Natural killer cell treated with Interleukin-12 subunit alpha and Interleukin-12 subunit beta and Interleukin-15 and Interleukin-18, amount 100 ng/mL, for 72 hours (primary cell): ENCODE data around the gene TMEM116. TPM values are rescaled to one million over a fixed set of nuclear protein-coding genes. Genes with fewer than 3 reads are reported as not detected.
"Not testable (repeated sequence)": the region's sequence is repeated elsewhere in the genome, so short reads cannot be mapped to it uniquely, and the experiment has no call there.

Experiments
- ATAC-seq, 2 donors: fragments of 150-1000 bp; cut with Tn5 transposase in 1 of 2; sonication (Bioruptor Pico), chemical (Tn5 transposase) in 1 of 2; 2 replicates each; pipeline ENCODE4 v1.10.0; 2021
- DNase-seq: peaks from one replicate; pipeline ENCODE4 v3.0.0; 2022; ENCODE audit warnings: low spot score
- H3K27ac Mint-ChIP-seq, 2 donors: 1 replicate in 1 of 2; 2 replicates in 1 of 2; pipeline ENCODE4 v1.8.0; 2022; ENCODE audit warnings: mixed read lengths in 2 of 2, mild to moderate bottlenecking in 1 of 2, moderate library complexity in 1 of 2
- H3K27me3 Mint-ChIP-seq, 2 donors: 1 replicate in 1 of 2; 2 replicates in 1 of 2; pipeline ENCODE4 v1.8.0; 2022; ENCODE audit warnings: mixed read lengths in 2 of 2
- H3K36me3 Mint-ChIP-seq: one replicate; pipeline ENCODE4 v1.8.0; 2022; ENCODE audit warnings: mixed read lengths
- H3K4me1 Mint-ChIP-seq, 2 donors: 1 replicate in 1 of 2; 2 replicates in 1 of 2; pipeline ENCODE4 v1.8.0; 2022; ENCODE audit warnings: low read depth in 2 of 2, mixed read lengths in 2 of 2, mild to moderate bottlenecking in 1 of 2
- H3K4me3 Mint-ChIP-seq: one replicate; pipeline ENCODE4 v1.8.0; 2022; ENCODE audit warnings: mixed read lengths
- H3K9me3 Mint-ChIP-seq: 2 replicates; pipeline ENCODE4 v1.8.0; 2022; ENCODE audit warnings: mixed read lengths
- total RNA-seq, 2 donors: library from RNA; stranded (reverse); gene quantifications; one replicate each; pipeline ENCODE4 v1.2.3, GENCODE V29; 2022

Gene TMEM116
- total RNA-seq, result 10 to 100 TPM in 1 of 2 donors, 1 to 10 TPM in 1; 6.2 to 17.3 TPM

DNA sequence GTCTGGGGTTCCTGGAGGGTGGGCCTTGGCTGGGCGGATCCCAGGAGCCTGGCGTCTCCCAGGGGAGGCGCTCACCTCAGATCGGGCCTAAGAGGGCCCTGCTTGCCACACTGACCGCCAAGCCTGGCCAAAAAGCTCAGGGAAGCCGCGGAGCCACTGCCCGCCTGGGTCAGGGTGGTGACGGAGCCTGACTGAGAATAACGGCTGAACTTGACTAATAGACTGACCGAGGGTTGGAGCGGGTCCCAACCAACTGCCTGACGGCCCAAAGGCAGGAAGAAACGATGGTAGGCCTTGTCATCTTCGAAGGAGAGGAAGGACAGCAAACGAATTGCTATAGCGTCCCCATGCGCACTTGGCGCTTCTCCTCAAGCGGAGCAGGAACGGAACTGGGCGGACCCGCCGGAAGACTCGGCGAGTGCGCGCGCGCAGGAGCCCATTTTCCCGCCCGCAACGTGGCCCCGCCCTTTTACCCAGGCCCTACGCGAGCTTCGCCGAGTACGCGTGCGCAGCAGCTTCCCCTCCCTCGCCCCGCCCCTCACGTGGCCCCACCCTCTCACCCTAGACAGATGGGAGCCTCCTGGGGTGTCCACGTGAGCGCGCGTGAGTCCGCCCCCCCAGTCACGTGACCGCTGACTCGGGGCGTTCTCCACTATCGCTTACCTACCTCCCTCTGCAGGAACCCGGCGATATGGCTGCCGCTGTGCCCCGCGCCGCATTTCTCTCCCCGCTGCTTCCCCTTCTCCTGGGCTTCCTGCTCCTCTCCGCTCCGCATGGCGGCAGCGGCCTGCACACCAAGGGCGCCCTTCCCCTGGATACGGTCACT lies at the start of gene TMEM116, which contains the start of gene ERP29:
Gene TMEM116, minus strand, starts transcription at position 391 of the 826 bp plus-strand sequence. CDS start 7,895 bp downstream, outside the sequence.
Gene ERP29, plus strand, starts transcription at position 652 of the 826 bp plus-strand sequence. Its CDS starts 40 bp downstream, at position 692.
- peak within 1 kb of the TSS; percentile 84 for H3K4me3 Mint-ChIP-seq
- peak within 1 kb of the TSS; percentile 96 to 97 for H3K27ac Mint-ChIP-seq
- H3K4me1 Mint-ChIP-seq, result peaks cover 38% of the 10 kb centered on the region in 2 donors
- ATAC-seq (peak; percentile 92 to 94), DNase-seq (peak; percentile 98)
- no peaks in the 10 kb centered on the region for H3K27me3 Mint-ChIP-seq
- H3K36me3 Mint-ChIP-seq, result peaks cover 9% of the 10 kb centered on the region
- H3K9me3 Mint-ChIP-seq, result no peaks in the 10 kb centered on the region

DNA sequence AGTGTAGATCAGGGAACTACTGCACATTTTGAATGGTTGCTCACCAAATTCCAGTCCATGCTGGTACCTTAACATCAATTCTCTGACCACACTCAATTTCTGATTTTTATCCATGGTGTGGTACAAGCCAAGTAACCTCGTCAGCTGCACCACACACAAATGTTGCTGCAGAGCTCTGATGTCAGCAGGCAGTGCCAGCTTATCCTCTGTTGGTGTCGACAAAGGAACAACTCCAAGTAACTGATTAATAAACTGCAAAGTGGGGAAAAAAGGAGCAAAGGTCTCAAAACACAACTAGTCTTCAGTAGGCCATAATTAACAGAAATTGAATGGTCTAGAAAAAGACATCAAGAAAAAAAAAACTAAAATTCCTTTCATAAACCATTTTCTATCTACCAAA lies 48.2 kb upstream of the TMEM116 start:
- Mint-ChIP-seq H3K4me3 (no peak overlapping the region), H3K9me3 (no peaks in the 10 kb centered on the region), H3K27me3 (no peaks in the 10 kb centered on the region), H3K4me1 (no peaks in the 10 kb centered on the region), H3K27ac (no peak overlapping the region), H3K36me3 (peaks cover 6% of the 10 kb centered on the region)
- ATAC-seq (no peak), DNase-seq (no peak)

DNA sequence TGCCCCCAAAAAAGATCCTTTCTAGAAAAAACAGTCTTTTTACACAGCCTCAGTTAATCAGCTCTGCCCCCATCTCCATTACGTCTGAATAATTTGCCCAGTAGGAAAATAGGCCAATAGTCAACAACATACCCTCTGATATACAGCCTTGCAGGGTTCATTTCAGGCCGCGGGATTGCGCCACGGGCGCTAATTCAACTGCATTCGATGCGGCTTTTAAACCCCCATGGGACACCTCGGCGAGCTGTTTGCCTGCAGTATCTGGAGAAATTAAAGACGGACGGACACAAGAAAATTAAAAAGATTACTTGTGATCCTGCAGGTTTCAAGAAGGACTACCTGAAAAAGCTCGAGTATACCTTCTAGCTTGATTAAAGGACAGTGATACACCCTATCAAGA lies 36.4 kb upstream of the TMEM116 start:
- ATAC-seq (no peak), DNase-seq (no peak)
- Mint-ChIP-seq H3K4me3 (no peak overlapping the region), H3K27ac (no peak overlapping the region), H3K27me3 (no peaks in the 10 kb centered on the region), H3K36me3 (peaks cover 32% of the 10 kb centered on the region), H3K4me1 (no peaks in the 10 kb centered on the region), H3K9me3 (no peaks in the 10 kb centered on the region)

DNA sequence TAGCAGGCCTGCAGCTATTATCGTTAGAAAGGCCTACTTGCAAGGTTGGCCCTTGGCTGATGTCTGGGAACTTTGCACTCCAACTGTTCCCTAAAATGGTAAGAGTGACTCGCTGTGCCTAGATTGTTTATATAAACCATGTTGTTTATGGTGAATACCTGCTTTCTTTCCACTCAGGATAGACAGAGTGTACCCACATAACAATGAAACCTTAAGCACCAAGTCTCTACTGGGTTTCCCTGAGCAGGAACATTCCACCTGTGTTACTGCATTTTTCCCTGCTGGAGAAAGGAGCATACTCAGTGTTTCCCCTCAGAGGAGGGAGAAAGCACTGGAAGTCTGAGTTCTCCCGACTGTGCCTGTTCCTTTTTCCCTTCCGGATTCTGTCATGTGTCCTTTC lies 33.0 kb upstream of the TMEM116 start:
- no peak overlapping the region for H3K27ac Mint-ChIP-seq
- no peaks in the 10 kb centered on the region for H3K9me3 Mint-ChIP-seq
- no peaks in the 10 kb centered on the region for H3K27me3 Mint-ChIP-seq
- ATAC-seq, result no peak
- H3K36me3 Mint-ChIP-seq, result peaks cover 21% of the 10 kb centered on the region
- H3K4me3 Mint-ChIP-seq, result no peak overlapping the region
- DNase-seq, result no peak
- no peaks in the 10 kb centered on the region for H3K4me1 Mint-ChIP-seq

DNA sequence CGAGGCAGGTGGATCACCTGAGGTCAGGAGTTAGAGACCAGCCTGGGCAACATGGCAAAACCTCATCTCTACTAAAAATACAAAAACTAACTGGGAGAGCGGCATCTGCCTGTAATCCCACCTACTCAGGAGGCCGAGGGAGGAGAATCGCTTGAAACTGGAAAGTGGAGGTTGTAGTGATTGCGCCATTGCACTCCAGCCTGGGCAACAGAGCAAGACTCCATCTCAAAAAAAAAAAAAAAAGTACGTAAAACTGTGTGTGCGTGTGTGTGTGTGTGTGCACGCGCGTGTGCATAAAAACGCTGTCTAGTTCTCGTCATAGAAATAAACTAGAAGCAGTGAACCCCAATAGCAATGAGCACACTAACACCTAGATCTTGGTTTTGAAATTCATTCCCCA lies 23.6 kb upstream of the TMEM116 start:
- DNase-seq, H3K9me3 Mint-ChIP-seq, H3K4me3 Mint-ChIP-seq, H3K27me3 Mint-ChIP-seq, H3K27ac Mint-ChIP-seq, ATAC-seq, H3K4me1 Mint-ChIP-seq: not testable (repeated sequence)
- H3K36me3 Mint-ChIP-seq, result peaks cover 30% of the 10 kb centered on the region

DNA sequence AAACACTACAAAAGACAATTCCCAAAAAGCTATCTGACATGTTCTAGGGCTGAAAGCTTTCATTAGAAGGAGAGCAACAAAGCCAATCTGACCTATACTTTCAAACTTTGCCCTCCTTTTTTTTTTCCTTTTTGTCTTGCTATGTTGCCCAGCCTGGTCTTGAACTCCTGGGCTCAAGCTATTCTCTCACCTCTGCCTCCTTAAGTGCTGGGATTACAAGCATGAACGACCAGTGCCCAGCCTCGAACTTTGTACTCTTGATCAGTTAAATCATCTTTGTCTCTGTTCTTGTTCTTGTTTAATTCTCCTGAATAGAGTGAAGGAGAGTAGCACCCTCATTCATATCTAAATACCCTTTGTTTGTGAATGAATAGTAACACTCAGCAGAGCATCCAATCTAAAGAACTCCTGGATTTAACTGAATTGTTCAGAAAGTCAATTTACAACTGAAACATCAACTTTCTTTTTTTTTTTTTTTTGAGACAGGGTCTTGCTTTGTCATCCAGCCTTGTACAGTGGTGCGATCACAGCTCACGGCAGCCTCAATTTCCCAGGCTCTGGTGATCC lies 22.3 kb upstream of the TMEM116 start:
- no peak for DNase-seq
- H3K36me3 Mint-ChIP-seq, result peaks cover 30% of the 10 kb centered on the region
- no peaks in the 10 kb centered on the region for H3K9me3 Mint-ChIP-seq
- no peaks in the 10 kb centered on the region for H3K27me3 Mint-ChIP-seq
- no peak for ATAC-seq
- peaks cover 5 to 6% of the 10 kb centered on the region in 2 donors for H3K4me1 Mint-ChIP-seq
- no peak overlapping the region for H3K4me3 Mint-ChIP-seq
- H3K27ac Mint-ChIP-seq, result peak overlapping the region in 1 of 2 donors; percentile 30

DNA sequence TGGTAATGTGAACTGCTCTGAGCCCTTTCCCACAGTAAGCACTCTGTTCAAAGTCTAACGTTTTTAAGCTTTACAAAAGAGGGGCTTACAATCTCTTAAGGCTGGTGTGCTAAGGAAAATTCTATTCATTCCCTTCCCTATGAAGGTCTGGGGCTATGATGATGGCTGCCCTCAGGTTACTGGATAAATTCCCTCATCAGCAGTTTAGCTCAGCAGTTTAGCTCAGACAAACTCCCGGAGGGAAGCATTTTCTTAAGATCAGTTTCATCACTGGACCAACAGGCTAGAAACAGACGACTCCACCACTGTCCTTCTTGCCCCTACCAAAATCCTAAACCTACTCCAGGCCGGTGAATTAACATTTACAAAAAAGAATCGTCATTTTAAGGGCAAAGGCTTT lies 19.3 kb upstream of the TMEM116 start:
- H3K27ac Mint-ChIP-seq, result peak overlapping the region in 1 of 2 donors; percentile 11
- peaks cover 5 to 6% of the 10 kb centered on the region in 2 donors for H3K4me1 Mint-ChIP-seq
- H3K36me3 Mint-ChIP-seq, result peaks cover 23% of the 10 kb centered on the region
- no peak for DNase-seq
- no peak for ATAC-seq
- no peaks in the 10 kb centered on the region for H3K27me3 Mint-ChIP-seq
- no peak overlapping the region for H3K4me3 Mint-ChIP-seq
- H3K9me3 Mint-ChIP-seq, result no peaks in the 10 kb centered on the region

DNA sequence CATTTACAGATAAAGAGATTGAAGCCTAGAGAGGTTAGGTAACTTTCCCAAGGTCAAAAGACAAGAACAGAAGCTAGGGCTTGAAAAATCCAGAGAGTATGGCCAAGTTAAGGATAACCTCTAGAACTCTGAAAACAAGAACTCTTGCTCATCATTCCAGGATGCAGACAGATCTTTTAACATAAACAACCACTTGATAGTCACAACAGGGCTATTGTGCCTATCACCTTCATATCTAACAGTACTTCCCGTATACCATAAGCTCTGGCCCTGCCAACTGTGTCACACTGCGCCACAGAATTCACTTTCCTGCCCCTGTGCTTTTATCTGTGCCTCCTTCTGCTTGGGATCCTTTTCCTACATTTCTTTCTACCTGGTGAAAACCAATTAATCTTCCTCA lies 18.5 kb upstream of the TMEM116 start:
- H3K27ac Mint-ChIP-seq, result no peak overlapping the region
- ATAC-seq, result no peak

DNA sequence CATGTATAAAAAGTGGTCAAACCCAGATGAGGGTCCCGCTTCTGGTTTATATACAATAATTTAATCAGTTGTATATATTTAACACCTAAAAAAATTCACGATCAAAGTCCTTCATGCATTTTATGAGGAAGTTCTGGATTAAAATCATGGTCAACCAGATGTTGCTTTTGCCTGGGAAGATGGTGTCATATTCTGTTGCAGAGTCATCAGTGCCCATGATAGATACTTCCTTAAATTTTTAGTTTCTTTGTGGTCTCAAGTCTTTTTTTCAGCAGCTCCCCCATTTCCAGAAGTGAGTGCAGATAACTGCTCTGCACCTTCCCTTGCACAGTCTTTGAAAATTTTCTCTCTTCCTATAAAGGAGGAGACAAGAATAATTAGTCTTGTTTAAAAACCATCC lies 16.3 kb upstream of the TMEM116 start:
- Mint-ChIP-seq H3K27ac (no peak overlapping the region), H3K4me1 (peaks cover 10 to 12% of the 10 kb centered on the region in 2 donors), H3K9me3 (no peaks in the 10 kb centered on the region), H3K27me3 (no peaks in the 10 kb centered on the region), H3K36me3 (peaks cover 24% of the 10 kb centered on the region), H3K4me3 (no peak overlapping the region)
- DNase-seq (no peak), ATAC-seq (no peak)

More for the DNA sequence above, 18.5 kb upstream of the TMEM116 start:
- no peaks in the 10 kb centered on the region for H3K9me3 Mint-ChIP-seq
- DNase-seq, result no peak
- peaks cover 5 to 6% of the 10 kb centered on the region in 2 donors for H3K4me1 Mint-ChIP-seq
- H3K4me3 Mint-ChIP-seq, result no peak overlapping the region
- H3K27me3 Mint-ChIP-seq, result no peaks in the 10 kb centered on the region
- peaks cover 23% of the 10 kb centered on the region for H3K36me3 Mint-ChIP-seq

DNA sequence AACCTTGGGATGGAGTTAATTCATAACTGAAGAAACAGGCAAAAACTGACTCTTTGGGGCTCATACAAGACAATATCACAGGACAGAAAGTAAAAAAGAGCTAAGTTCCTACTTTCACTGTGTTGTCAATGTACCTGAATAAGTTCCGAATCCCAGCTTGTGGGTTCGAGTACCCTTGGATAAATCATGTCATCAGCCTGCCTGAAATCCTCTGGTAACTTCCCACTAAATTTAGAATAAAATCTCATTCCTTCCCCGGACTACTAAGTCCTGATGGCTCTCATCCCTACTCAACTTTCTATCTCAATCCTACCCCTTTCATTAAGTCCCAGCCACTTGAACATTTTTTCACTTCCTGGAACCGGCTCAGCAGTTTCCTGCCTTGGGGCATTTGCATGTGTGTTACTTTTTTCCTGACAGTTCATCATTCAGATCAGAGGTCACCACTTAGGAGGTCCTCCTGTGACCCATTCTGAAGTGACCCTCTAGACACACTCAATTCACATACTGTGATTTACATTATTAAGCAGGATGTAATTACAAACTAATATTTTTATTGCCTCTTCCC lies 12.9 kb upstream of the TMEM116 start:
- Mint-ChIP-seq H3K9me3 (no peaks in the 10 kb centered on the region), H3K4me3 (peak overlapping the region; percentile 50), H3K36me3 (peaks cover 19% of the 10 kb centered on the region), H3K27me3 (no peaks in the 10 kb centered on the region), H3K4me1 (peaks cover 10 to 15% of the 10 kb centered on the region in 2 donors), H3K27ac (peak overlapping the region; percentile 77 to 82)
- DNase-seq, result no peak
- ATAC-seq, result no peak

DNA sequence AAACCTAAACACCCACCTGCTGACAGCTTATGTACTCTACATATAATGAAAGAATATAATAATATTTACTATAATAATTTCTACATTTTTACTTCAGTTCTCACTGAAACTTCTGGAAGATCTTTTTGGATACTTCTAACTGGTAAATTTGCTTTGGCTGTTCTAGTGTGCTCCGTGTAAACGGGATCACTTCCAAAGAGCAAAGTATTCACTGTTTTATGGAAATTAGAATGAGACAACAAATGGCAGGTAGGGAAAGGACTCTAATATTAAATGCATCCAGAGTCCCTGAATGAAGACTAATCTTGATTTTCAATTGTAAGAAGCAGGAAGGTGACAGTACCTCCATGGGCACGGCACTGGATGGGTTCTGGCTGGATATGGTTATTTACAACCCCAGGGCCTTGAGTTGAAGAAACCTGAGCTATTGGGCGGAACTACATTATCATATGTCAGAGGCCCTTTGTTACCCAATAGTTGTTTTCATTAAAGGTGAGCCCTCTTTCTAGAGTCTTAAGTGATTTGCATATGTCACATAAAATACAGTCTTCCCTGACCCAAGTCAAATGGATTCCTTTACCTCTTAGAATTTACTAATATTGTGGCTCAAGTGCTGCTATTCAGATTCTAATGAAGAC lies 10.9 kb upstream of the TMEM116 start:
- Mint-ChIP-seq H3K9me3 (no peaks in the 10 kb centered on the region), H3K4me1 (peaks cover 10 to 23% of the 10 kb centered on the region in 2 donors), H3K27me3 (no peaks in the 10 kb centered on the region), H3K4me3 (no peak overlapping the region), H3K27ac (no peak overlapping the region), H3K36me3 (peaks cover 15% of the 10 kb centered on the region)
- ATAC-seq, result no peak
- no peak for DNase-seq

DNA sequence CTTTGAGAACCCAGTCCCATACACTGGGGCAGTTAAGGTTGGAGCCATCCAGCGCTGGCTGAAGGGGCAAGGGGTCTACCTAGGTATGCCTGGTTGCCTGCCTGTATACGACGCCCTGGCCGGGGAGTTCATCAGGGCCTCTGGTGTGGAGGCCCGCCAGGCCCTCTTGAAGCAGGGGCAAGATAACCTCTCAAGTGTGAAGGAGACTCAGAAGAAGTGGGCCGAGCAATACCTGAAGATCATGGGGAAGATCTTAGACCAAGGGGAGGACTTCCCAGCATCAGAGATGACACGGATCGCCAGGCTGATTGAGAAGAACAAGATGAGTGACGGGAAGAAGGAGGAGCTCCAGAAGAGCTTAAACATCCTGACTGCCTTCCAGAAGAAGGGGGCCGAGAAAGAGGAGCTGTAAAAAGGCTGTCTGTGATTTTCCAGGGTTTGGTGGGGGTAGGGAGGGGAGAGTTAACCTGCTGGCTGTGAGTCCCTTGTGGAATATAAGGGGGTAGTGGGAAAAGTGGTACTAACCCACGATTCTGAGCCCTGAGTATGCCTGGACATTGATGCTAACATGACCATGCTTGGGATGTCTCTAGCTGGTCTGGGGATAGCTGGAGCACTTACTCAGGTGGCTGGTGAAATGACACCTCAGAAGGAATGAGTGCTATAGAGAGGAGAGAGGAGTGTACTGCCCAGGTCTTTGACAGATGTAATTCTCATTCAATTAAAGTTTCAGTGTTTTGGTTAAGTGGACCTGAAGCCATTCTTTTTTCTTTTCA lies 9.5 kb upstream of the TMEM116 start:
- ATAC-seq, result no peak
- Mint-ChIP-seq H3K9me3 (no peaks in the 10 kb centered on the region), H3K36me3 (peaks cover 12% of the 10 kb centered on the region), H3K4me3 (no peak overlapping the region), H3K4me1 (peaks cover 16 to 31% of the 10 kb centered on the region in 2 donors), H3K27ac (peak overlapping the region; percentile 68 to 75), H3K27me3 (no peaks in the 10 kb centered on the region)
- no peak for DNase-seq

DNA sequence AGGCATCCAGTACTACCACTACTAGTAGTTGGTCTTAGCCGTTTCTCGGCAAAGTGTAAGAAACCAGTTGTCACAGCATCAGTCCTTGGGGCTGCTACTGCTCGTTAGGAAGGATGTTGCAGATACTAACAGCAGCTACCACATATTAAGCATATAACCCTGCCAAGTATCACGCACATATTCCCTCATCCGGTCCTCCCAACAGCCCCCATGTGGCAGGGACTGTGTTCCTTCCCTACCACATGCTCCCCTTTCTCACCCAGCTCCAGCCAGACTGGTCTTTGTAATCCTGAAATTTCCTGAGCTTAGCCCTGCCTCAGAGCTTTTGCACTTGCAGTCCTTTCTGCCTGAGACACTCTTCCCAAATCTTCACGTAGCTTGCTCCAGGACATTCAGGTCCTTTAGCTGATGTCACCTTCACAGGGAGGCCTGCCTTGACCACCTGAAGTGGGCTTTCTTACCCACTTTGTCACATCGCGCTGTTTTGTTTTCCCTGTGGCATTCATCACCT lies 8.0 kb upstream of the TMEM116 start:
- peak overlapping the region; percentile 38 to 65 for H3K27ac Mint-ChIP-seq
- peaks cover 19 to 32% of the 10 kb centered on the region in 2 donors for H3K4me1 Mint-ChIP-seq
- peaks cover 14% of the 10 kb centered on the region for H3K36me3 Mint-ChIP-seq
- no peak overlapping the region for H3K4me3 Mint-ChIP-seq
- H3K9me3 Mint-ChIP-seq, result no peaks in the 10 kb centered on the region
- H3K27me3 Mint-ChIP-seq, result no peaks in the 10 kb centered on the region
- no peak for ATAC-seq
- DNase-seq, result no peak
